Dermis blood vessel endothelial cell (primary cell): ENCODE measurements around the gene IGF2BP3. TPM values are rescaled to one million over a fixed set of nuclear protein-coding genes. Genes with fewer than 3 reads are reported as not detected.

Experiments
- DNase-seq: peaks from one replicate; pipeline ENCODE4 v3.0.0; 2010
- total RNA-seq: library from RNA; depleted of rRNA; stranded (reverse); fragments of >200 nt; gene quantifications from 2 replicates; pipeline ENCODE4 v1.2.3, GENCODE V29; 2014

The IGF2BP3 gene
- total RNA-seq, 1 donor from 2014 or later, result 13.4 TPM

- peak; percentile 69 for DNase-seq
These were observed 96.9 kb downstream of the IGF2BP3 start for GRCh38 chr7:23373151-23374004.

GRCh38 chr7:23372611-23373010 is 97.7 kb downstream of the IGF2BP3 start:
- no peak for DNase-seq

DNA sequence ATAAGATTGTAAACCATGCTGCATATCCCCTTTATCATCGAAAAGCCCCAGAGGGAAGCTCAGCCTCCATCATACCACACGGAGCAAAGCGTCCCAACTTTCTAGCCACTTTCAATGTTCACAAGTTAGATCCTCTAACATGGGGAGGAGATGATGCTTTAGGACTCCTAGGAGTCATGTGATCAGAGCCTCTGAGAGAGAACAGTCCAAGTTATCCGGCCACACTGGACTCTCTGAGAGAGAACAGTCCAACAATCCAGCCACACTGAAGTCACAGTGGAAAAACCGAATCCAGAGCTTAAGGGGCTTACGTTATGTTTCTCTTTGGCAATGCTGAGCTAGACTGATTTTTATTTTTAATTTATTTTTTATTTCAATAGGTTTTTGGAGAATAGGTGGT is 98.6 kb downstream of the IGF2BP3 start:
- DNase-seq, result no peak

- DNase-seq, result no peak
These were observed 100.4 kb downstream of the IGF2BP3 start for GRCh38 chr7:23369695-23370404.

DNA sequence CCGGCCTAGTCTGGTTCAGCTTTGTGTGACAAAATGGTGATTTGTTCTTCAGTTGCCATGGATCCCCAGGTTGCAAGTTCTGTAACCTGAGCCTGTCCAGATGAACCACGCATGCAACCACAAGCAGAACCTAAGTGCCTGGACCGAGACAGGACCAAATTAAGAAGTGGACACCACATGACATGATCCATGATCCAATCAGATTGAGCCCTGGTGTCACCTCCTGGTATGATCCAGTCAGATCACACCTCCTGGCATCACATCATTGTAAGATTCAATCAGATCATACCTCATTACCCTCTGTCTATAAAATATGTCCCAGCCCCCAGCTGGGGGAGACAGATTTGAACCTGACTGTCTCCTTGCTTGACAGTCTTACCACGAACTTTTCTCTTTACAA is 101.2 kb downstream of the IGF2BP3 start:
- no peak for DNase-seq

- DNase-seq, result no peak
These were observed 112.1 kb downstream of the IGF2BP3 start for GRCh38 chr7:23358152-23358674.

DNA sequence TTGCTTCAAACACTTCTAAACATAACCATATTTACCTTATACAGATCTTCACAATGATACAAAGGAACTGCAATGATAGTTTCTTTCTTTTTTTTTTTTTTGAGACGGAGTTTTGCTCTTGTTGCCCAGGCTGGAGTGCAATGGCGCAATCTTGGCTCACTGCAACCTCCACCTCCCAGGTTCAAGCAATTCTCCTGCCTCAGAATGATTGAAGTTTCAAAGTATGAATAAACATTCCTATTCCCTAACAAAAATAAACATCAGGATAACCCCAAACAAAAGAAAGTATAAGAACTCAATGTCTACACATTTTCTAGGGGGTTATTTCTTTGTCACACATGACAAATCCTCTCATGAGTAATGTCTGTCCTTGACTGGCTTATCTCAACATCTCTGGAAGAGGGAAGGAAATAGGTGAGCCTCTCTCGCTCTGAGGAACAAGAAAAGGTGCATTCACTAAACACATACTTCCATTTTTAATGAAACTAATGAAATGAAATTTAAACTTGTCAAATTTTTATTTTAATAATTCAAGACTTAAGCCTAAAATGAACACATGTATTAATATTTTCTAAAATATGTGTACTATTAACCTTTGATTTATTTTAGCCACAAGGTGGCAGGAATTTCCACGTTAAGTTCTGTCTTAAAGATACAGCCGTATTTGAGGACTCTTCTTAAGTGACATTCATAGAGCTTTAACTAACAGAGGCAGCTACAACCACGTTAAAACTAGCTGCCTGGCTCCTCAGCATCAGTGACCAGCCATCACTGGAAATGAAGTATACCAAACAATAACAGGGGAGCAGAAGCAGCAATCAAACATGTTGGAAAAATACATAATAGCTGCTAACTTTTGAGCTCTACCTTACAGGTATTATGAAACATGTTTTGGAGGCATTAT is 112.8 kb downstream of the IGF2BP3 start:
- DNase-seq, result peak; percentile 73

DNA sequence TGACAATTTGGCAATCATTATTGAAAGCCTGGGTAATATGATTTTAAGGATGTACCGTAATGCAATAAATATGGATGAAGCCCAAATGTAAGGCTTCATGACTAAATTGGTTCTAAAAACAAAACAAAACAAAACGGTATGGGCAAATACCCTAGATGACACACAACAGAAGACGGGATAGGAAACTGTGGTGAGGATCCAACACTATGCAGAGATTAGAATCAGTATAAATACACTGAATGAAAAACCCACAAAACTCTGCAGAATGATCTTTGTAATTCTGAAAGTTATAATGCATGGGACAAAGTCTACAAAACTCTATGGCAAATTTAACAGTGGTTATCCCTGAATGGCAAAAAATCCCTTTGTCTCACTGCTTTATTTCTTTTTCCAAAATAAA is 113.6 kb downstream of the IGF2BP3 start:
- no peak for DNase-seq

GRCh38 chr7:23356168-23356567 is 114.1 kb downstream of the IGF2BP3 start:
- DNase-seq, result no peak

GRCh38 chr7:23353172-23353571 is 117.1 kb downstream of the IGF2BP3 start:
- DNase-seq, result no peak

DNA sequence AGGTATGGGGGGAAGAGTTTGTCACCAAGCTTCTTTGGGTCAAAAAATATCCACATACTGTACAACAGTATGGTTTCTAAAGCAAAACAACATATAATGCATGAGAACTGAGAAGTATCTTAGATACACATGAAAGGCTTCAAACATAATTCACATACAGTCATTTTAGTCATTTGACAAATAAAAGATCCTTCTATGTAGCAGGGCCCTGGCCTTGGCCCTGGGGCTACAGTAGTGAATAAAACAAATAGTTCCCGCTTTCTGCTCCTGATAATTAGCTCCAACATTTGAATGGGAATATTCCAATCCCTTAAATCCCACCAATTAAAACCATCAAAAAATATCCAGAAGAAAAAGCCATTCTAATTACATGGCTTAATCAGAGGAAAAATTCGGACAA is 119.8 kb downstream of the IGF2BP3 start:
- no peak for DNase-seq

DNA sequence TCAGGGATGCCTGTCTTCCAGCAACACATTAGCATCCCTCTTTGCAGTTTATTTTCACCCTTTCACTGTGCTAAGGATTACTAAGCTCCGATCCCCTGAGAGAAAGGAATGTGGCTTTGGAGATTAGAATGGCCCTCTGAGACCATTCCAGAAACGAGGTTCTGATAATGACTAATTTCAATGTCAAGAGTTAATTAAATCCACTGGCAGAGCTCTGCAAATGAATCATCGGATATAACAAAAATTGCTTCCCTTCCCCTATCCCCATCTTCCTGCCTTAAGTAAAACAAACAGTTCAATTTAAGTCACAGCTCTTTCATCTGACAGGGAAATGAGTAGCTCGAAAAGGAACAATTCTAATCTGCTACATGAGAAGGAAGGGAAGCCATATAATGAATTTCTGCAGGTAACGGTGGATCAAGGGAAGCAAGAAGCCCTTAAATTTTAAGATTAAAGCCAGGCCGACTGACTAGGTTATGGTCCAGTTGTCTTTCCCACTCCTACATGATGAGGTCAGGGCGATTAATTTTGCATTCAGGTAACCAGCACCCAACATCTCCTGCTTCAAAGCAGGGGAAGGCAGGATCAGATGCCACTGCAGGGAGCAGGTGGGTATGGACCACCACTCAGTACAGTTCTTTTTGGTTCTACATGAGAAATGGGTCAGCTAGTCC is 120.7 kb downstream of the IGF2BP3 start:
- DNase-seq, result peak; percentile 79

- DNase-seq, result peak; percentile 87
These were observed 122.6 kb downstream of the IGF2BP3 start for GRCh38 chr7:23347682-23348180.

DNA sequence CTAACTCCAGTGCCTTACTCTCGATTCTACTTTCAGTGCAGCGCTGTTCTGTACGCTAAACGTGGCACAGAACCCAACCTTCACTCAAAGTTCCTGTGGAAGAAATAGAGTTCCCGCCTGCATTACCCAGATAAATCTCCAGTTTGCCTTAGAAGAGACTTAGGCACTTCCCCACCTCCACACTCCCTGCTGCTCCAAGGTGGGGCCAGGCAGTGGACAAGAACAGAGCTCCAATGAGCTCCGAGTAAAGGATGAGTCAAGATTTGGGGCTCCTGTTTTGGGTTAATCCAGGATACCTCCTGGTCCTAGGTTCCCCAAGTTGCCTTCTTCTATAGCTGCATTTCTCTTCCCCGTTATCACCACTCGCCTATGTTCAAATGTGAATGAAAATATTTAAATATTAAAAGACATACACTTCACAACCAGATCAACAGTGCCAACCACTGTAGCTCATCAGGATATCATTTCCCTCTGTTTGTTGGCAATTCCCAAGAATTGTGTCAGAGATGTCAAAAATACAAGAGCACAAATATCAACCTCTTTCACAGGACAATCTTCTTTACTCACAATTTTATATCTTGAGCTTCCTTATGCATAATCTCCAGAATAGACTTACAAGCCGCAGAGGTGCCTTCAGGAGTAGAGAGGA is 123.1 kb downstream of the IGF2BP3 start:
- DNase-seq, result peak; percentile 50

GRCh38 chr7:23346316-23346715 is 124.0 kb downstream of the IGF2BP3 start:
- DNase-seq, result no peak

DNA sequence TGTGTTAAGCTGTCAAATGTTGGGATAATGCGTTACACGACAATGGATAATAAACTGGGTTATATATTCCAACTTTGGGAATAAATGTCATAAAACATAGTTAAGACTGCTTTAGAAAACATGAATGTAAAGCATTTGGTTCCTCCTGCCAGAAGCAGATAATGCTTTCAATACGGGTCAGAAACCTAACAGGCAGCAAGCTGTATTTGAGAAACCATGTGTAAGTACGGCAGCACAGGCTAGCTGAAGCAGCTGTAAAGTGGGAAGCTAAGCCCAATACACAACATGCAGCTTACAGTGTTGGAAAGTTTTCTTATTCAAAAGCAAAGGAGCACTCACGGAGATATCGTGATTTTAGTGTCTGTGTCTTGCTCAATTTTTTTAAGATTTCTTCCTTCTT is 124.7 kb downstream of the IGF2BP3 start:
- no peak for DNase-seq

DNA sequence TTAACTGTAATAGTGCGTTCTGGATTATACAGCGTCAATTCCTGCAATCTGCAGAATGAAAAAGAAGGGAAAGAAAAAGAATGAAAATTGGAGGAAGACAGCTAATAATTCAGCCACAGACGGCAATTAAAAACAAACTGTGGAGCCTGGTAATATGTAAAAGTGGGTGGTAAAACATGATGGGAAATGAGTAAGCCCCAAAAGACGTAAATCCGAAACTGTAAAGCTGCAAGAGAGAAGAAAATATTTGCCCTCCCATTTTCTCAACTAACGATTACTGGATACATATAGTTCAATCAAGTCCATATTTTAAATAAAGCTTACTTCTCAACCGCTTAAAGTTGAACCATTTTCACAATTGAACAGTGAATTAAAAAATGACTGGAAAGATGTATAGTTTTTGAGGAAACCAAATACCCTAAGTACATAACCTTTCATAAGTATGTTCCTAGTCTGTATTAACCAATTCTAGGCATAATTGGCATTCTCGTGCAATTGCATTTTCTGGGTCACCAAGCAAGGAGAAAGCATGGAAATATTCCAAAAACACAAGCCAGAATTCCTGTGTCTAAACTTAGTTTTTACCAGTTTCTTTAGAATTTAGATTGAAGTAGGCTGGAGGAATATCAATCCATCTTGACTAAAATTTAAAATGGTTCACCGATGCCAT is 126.3 kb downstream of the IGF2BP3 start:
- DNase-seq, result peak; percentile 40

DNA sequence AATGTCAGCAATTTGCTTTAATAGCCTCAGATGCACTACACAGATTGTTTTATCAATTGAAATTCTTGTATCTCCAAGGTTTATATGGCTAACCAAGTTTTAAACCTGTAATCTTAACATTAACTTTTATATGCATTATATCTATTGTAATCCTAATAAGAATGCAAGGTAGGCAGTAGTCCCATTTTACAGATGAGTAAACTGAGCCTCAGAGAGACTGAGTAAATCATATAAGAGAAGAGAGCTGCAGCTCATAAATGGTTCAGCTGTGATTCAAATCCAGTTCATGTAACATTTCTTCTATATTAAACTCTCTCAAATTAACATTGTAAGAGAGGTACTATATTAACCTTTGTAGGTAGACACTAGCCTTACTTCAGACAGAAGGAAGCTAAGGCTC is 127.2 kb downstream of the IGF2BP3 start:
- DNase-seq, result no peak

GRCh38 chr7:23341846-23342598 is 128.3 kb downstream of the IGF2BP3 start:
- DNase-seq, result no peak

DNA sequence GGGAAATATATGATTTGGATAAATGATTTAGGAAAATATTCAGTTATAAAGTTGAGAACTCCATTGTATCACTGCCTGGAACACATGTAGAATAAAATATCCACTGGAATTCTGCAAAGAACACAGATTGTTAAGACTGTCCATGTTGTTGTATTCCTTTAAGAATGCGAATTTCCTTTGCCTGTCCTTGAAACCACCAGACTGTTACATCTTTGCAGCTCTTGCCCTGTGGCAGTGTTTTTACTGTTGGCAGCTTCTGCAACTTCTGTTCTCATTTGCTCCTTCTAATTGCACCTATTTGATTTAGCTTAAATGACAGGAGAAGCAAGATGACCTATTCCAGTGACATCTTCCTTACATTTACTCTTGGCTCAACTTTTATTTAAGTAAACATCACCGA is 131.4 kb downstream of the IGF2BP3 start:
- DNase-seq, result no peak
